ENCODE results near the gene DLGAP1. TPM values are rescaled to one million over a fixed set of nuclear protein-coding genes. Genes with fewer than 3 reads are reported as not detected.

The DLGAP1 gene
- total RNA-seq, 1 experiment from 2014 or later, result 23.2 TPM

- Histone ChIP-seq H4K8ac (replicated peaks; ENCODE audit: insufficient read length, low read depth, low read length) (no peak overlapping the region), H3K27me3 (ENCODE audit: insufficient read depth, low read length) (no peaks in the 10 kb centered on the region), H3T11ph (ENCODE audit: low read length) (no peak overlapping the region), H2AFZ (ENCODE audit: low read length) (no peak overlapping the region), H3K79me1 (ENCODE audit: insufficient read depth, low read depth, low read length, poor library complexity, severe bottlenecking) (no peaks in the 10 kb centered on the region), H3K9ac (ENCODE audit: extremely low read depth, insufficient read length, low read length) (no peak overlapping the region), H3K79me2 (ENCODE audit: insufficient read depth, low read length) (no peaks in the 10 kb centered on the region), H4K20me1 (ENCODE audit: control insufficient read depth, insufficient read depth, insufficient read length) (no peaks in the 10 kb centered on the region), H4K91ac (ENCODE audit: insufficient read length, low read depth, low read length) (no peak overlapping the region), H4K5ac (ENCODE audit: insufficient read length, low read depth, low read length) (no peak overlapping the region), H3K4me1 (ENCODE audit: insufficient read depth, low read length) (no peaks in the 10 kb centered on the region), H2BK20ac (ENCODE audit: low read depth, low read length, poor library complexity, severe bottlenecking) (no peak overlapping the region), H3K27ac (ENCODE audit: insufficient read length, low read depth, low read length) (no peak overlapping the region), H2BK15ac (ENCODE audit: low read depth, low read length) (no peak overlapping the region), H3K23ac (ENCODE audit: insufficient read length, low read depth, low read length) (no peak overlapping the region), H2AK5ac (ENCODE audit: insufficient read length, low read length) (no peak overlapping the region), H2BK120ac (ENCODE audit: low read depth, low read length, poor library complexity, severe bottlenecking) (no peak overlapping the region), H3K4ac (ENCODE audit: low read depth, low read length) (no peak overlapping the region), H3K23me2 (ENCODE audit: insufficient read length, low read depth, low read length, poor library complexity, severe bottlenecking) (no peaks in the 10 kb centered on the region), H2BK5ac (ENCODE audit: insufficient read length, low read length) (no peak overlapping the region), H2BK12ac (ENCODE audit: insufficient read length, low read depth, low read length) (no peak overlapping the region), H3K18ac (ENCODE audit: insufficient read length, low read depth, low read length) (no peak overlapping the region), H3K56ac (ENCODE audit: insufficient read length, low read depth, low read length) (no peak overlapping the region), H3K4me2 (ENCODE audit: insufficient read depth, insufficient read length, low read length) (no peak overlapping the region), H3K9me3 (ENCODE audit: control insufficient read depth, low read depth, low read length) (no peaks in the 10 kb centered on the region), H3K14ac (ENCODE audit: insufficient read depth, low read length) (no peak overlapping the region)
- Mint-ChIP-seq H3K36me3 (ENCODE audit: insufficient read depth in 1 of 3, low read depth in 3 of 3) (no peaks in the 10 kb centered on the region), H3K27ac (no peak overlapping the region), H3K4me3 (no peak overlapping the region), H3K9me3 (no peaks in the 10 kb centered on the region), H3K4me1 (peaks cover 17 to 38% of the 10 kb centered on the region in 2 experiments), H3K27me3 (ENCODE audit: low read depth) (no peaks in the 10 kb centered on the region)
- no peak for DNase-seq
- no peak for TF ChIP-seq CTCF (conservative IDR thresholded peaks at IDR 0.05)
Observed at GRCh38 chr18:3873211-3873610, 581.9 kb downstream of the DLGAP1 start.
